Loucy (cell line): Measurements from ENCODE around the gene CCL7.

Source experiments
- EZH2phosphoT487 ChIP-seq: fragments of 200-600 bp; IDR thresholded peaks from 2 replicates; pipeline ENCODE4 v1.6.1; 2018; ENCODE audit warnings: antibody characterized with exemption, mild to moderate bottlenecking, moderate library complexity, borderline replicate concordance
- TF ChIP-seq, protein P1 (sequence below): fragments of 200-600 bp; sonication (generic); conservative IDR thresholded peaks from 2 replicates; pipeline ENCODE4 v1.5.1; 2014; ENCODE audit warnings: mild to moderate bottlenecking, antibody characterized with exemption, low read length

DNA sequence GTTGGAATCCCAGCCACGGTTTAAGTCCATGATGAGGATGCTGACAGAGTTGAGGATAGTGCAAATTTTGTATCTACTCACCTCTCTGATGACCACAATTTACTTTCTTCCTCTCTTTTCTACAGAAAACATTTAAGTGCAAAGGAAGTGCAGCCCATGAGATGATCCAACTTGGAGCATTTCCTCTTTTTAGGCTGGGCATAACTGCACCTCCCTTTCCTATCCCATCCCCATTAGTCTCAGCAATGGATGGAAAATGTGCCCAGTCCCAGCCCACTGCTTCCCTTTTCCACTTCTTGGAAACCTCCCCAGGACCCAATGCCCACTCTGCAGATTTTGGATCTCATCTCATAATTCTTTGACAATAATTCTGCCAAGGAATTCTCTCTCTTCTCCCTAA lies 32.6 kb downstream of the CCL7 start:
- TF ChIP-seq, protein P1, sequence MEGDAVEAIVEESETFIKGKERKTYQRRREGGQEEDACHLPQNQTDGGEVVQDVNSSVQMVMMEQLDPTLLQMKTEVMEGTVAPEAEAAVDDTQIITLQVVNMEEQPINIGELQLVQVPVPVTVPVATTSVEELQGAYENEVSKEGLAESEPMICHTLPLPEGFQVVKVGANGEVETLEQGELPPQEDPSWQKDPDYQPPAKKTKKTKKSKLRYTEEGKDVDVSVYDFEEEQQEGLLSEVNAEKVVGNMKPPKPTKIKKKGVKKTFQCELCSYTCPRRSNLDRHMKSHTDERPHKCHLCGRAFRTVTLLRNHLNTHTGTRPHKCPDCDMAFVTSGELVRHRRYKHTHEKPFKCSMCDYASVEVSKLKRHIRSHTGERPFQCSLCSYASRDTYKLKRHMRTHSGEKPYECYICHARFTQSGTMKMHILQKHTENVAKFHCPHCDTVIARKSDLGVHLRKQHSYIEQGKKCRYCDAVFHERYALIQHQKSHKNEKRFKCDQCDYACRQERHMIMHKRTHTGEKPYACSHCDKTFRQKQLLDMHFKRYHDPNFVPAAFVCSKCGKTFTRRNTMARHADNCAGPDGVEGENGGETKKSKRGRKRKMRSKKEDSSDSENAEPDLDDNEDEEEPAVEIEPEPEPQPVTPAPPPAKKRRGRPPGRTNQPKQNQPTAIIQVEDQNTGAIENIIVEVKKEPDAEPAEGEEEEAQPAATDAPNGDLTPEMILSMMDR: no peak
- TF ChIP-seq EZH2phosphoT487: no peak
